GM20000 (cell line): Measurements from ENCODE around the gene DTNB.

ENCODE experiments used
- DNase-seq: peaks from one replicate; pipeline ENCODE4 v3.0.0; 2012; ENCODE audit warnings: low spot score
- TF ChIP-seq, protein P1 (sequence below): IDR thresholded peaks from 2 replicates; pipeline ENCODE4 v1.5.1; 2012; ENCODE audit warnings: mild to moderate bottlenecking, control low read depth; ENCODE audit errors: extremely low read depth, missing control alignments

The DTNB gene

DNA sequence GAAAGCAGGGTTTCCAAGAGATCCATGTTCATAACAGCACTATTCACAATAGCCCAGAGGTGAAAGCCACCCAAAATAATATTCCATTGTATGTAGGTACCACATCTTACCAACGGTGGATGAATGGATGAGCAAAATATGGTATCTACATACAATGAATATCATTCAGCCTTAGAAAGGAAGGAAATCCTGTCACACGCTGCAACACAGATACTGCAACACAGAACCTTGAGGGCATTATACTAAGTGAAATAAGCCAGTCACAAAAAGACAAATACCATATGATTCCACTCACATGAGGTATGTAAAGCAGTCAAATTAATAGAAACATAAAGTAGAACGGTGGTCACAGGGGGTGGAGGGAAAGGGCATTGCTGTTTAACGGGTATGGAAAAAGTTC, 155.7 kb downstream of the DTNB start:
- TF ChIP-seq, protein P1, sequence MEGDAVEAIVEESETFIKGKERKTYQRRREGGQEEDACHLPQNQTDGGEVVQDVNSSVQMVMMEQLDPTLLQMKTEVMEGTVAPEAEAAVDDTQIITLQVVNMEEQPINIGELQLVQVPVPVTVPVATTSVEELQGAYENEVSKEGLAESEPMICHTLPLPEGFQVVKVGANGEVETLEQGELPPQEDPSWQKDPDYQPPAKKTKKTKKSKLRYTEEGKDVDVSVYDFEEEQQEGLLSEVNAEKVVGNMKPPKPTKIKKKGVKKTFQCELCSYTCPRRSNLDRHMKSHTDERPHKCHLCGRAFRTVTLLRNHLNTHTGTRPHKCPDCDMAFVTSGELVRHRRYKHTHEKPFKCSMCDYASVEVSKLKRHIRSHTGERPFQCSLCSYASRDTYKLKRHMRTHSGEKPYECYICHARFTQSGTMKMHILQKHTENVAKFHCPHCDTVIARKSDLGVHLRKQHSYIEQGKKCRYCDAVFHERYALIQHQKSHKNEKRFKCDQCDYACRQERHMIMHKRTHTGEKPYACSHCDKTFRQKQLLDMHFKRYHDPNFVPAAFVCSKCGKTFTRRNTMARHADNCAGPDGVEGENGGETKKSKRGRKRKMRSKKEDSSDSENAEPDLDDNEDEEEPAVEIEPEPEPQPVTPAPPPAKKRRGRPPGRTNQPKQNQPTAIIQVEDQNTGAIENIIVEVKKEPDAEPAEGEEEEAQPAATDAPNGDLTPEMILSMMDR, result no peak
- DNase-seq, result no peak

DNA sequence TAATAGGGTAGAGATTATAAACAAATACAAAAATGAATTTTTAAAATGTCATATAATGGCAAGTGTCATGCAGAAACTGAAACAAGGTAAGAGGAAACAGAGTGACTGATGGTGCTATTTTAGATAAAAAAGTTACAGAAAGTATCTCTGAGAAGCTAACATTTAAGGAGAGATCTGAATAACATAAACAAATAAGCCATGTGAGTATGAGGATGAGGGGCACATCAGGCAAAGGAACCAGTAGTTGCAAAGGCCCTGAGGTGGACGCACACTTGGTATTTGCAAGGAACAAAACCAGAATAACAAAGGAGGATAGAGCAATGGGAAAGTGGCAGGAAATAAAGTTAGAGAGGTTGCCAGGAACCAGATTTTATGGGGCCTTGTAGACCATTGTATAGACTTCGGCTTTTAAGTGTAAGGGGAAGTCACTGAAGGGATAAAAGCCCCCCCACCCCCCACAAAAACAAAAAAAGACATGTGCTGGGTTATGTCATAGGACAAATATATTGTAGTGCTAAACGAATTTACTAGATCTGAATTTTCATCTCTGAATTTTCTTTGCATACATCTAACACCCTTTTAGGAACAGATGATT, 159.2 kb downstream of the DTNB start:
- DNase-seq, result peak; percentile 38
- TF ChIP-seq, protein P1, result no peak

DNA sequence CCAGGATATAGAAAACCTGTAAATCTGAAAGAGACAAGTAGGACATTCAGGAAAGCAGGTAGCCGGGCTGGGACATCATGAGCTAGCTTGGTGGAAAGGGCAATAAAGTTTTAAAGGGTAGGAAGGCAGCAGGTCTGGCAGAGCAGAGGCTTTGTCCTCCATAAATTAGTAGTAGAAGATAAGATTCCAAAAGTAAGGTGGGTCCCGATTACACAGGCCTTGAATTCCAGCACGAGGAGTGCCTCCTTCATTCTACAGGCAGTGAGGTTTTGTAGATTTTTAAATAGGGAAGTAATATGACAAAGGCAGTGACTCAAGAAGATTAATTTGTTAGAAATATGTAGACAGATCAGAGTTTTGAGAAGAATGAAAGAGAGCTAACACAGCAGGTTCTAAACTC, 160.7 kb downstream of the DTNB start:
- DNase-seq, result no peak
- TF ChIP-seq, protein P1, result no peak

DNA sequence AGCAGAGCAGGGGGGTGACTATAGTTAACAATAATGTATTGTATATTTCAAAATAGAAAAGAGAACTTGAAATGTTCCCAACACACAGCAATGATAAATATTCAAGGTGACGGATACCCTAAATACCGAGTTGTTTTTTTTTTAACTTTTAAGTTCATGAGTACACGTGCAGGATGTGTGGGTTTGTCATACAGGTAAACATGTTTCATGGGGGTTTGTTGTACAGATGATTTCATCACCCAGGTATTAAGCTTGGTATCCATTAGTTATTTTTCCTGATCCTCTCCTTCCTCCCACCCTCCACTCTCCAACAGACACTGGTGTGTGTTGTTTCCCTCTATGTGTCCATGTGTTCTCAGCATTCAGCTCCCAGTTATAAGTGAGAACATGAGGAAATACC, 167.2 kb downstream of the DTNB start:
- no peak for DNase-seq
- TF ChIP-seq, protein P1, result no peak

DNA sequence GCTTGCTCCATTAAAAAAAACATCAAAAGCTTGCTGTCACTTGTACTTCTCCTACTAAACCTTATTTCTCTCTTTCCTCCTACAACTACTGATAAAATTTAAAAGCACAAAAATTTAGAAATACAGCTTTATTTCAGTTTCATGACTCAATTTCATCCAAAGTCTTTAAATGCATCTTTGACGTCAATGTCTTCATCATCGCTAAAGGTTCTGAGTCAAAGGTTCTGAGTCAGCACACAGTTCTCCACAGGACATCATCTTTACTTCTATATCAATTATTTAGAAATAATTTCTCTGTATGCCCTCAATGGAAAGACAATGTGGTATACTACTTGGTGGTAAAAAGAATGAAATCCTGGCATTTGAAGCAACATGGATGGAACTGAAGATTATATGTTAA, 167.8 kb downstream of the DTNB start:
- TF ChIP-seq, protein P1, result no peak
- no peak for DNase-seq

DNA sequence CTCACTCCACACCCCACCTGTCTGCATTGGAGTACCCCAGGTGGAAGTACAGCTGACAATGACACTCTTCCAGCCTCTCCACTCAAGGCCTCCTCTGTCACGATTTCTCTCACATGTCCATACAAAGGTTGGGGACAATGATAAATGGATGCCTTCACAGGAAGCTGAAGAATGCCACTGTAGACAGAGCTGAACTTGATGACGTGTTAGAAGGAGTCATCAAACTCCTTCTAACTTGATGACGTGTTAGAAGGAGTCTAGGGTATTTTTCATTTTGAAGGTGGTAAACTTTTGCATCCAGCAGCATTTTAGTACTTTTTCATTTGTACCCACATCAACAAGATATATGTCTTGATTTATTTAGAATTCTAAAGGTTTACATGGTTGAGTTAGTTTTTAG, 168.2 kb downstream of the DTNB start:
- TF ChIP-seq, protein P1, result no peak
- no peak for DNase-seq

DNA sequence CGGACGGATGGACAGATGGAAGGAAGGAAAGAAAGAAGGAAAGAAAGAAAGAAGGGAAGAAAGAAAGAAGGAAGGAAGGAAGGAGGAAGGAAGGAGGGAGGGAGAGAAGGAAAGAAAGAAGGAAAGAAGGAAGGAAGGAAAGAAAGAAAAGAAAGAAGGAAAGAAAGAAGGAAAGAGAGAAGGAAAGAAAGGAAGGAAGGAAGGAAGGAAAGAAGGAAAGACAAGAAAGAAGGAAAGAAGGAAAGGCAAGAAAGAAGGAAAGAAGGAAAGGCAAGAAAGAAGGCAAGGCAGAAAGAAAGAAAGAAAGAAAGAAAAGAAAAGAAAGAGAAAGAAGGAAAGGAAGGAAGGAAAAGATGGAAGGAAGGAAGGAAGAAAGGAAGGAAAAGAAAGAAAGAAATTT, 169.1 kb downstream of the DTNB start:
- TF ChIP-seq, protein P1, result no peak
- DNase-seq, result no peak
